GM18907 (cell line): ENCODE measurements around the gene GPR17.

Experiments used
- ATAC-seq: cut with Tn5 transposase; IDR thresholded peaks from one replicate; pipeline ENCODE4 v1.9.1; 2021; ENCODE audit warnings: mild to moderate bottlenecking, moderate library complexity; ENCODE audit not compliant: unreplicated experiment

GPR17 gene

GRCh38 chr2:127628767-127629614, 17.0 kb upstream of the GPR17 start:
- no peak for ATAC-seq

- ATAC-seq: no peak
Observed at GRCh38 chr2:127629637-127630036, 16.3 kb upstream of the GPR17 start.

GRCh38 chr2:127630096-127630863, 15.7 kb upstream of the GPR17 start:
- ATAC-seq: no peak

GRCh38 chr2:127630864-127631540, 15.0 kb upstream of the GPR17 start:
- ATAC-seq: no peak

GRCh38 chr2:127631541-127631996, 14.4 kb upstream of the GPR17 start:
- no peak for ATAC-seq

- ATAC-seq: no peak
Observed at GRCh38 chr2:127631997-127632581, 13.9 kb upstream of the GPR17 start.

GRCh38 chr2:127632592-127633489, 13.1 kb upstream of the GPR17 start:
- ATAC-seq: peak; percentile 42

GRCh38 chr2:127633556-127634065, 12.3 kb upstream of the GPR17 start:
- no peak for ATAC-seq

GRCh38 chr2:127634066-127634617, 11.8 kb upstream of the GPR17 start:
- ATAC-seq: no peak

- no peak for ATAC-seq
Observed at GRCh38 chr2:127634626-127635379, 11.2 kb upstream of the GPR17 start.

- ATAC-seq: no peak
Observed at GRCh38 chr2:127635380-127636237, 10.3 kb upstream of the GPR17 start.

- no peak for ATAC-seq
Observed at GRCh38 chr2:127636248-127637235, 9.4 kb upstream of the GPR17 start.

- no peak for ATAC-seq
Observed at GRCh38 chr2:127637236-127637630, 8.7 kb upstream of the GPR17 start.

GRCh38 chr2:127637725-127638252, 8.2 kb upstream of the GPR17 start:
- no peak for ATAC-seq

GRCh38 chr2:127638361-127639110, 7.4 kb upstream of the GPR17 start:
- no peak for ATAC-seq

- no peak for ATAC-seq
Observed at GRCh38 chr2:127639111-127639474, 6.9 kb upstream of the GPR17 start.
